Stimulated activated CD8-positive, alpha-beta memory T cell treated with anti-CD3 and anti-CD28 coated beads, Interleukin-7, amount 100 ng/mL, for 4 hours (primary cell): ENCODE measurements around the gene RNASET2.

Source experiments
- DNase-seq, 2 donors: peaks; one replicate each; pipeline ENCODE4 v3.0.0-alpha.2; 2020; ENCODE audit warnings: low read depth in 2 of 2

The RNASET2 gene, protein sequence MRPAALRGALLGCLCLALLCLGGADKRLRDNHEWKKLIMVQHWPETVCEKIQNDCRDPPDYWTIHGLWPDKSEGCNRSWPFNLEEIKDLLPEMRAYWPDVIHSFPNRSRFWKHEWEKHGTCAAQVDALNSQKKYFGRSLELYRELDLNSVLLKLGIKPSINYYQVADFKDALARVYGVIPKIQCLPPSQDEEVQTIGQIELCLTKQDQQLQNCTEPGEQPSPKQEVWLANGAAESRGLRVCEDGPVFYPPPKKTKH

GRCh38 chr6:166956444-166957086 is at the start of gene RNASET2:
RNASET2 (minus strand) TSS chr6:166956550; CDS start chr6:166956182, 368 bp downstream.
- peak; percentile 94 to 96 for DNase-seq

GRCh38 chr6:167005350-167006159 is 49.2 kb upstream of the RNASET2 start:
- no peak for DNase-seq

GRCh38 chr6:167000759-167001158 is 44.4 kb upstream of the RNASET2 start:
- DNase-seq: no peak

- DNase-seq: no peak
Observed at GRCh38 chr6:166999884-167000253, 43.5 kb upstream of the RNASET2 start.

DNA sequence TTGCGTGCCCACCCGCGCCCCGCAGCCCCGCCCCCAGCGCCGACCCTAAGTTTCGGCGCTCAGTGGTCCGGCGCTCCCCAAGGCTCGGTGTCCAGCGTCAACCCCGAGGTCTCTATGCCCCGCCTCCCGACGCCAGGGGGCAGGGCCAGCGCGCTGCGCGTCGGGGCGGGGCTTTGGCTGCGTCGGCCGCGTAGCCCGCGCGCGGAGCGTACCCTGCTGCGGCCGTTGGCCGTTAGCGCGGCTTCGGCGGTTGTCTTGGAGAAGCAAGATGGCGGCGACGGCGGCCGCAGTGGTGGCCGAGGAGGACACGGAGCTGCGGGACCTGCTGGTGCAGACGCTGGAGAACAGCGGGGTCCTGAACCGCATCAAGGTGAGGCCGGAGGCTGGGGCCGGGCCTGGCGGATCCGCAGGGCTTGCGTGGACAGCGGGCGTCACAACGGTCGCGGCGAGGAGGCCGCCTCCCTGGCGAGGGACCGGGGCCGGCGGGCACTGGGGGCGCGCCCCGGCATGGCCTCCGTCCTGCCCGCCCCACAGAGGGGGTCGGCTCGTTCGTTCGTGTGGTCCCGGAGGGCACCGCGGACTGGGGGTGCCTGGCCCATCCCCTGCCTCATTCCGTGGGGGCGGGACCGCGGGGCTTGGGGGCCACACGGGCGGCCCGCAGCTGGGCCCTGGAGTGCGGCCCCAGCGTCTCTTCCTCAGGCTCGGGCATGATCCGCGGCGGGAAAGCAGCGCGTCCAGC is 43.0 kb upstream of the RNASET2 start, which contains the start of gene CEP43:
CEP43 (plus strand) TSS at position 253 of the 739 bp plus-strand sequence; CDS start at position 269, 16 bp downstream.
- DNase-seq: peak; percentile 73 to 89

DNA sequence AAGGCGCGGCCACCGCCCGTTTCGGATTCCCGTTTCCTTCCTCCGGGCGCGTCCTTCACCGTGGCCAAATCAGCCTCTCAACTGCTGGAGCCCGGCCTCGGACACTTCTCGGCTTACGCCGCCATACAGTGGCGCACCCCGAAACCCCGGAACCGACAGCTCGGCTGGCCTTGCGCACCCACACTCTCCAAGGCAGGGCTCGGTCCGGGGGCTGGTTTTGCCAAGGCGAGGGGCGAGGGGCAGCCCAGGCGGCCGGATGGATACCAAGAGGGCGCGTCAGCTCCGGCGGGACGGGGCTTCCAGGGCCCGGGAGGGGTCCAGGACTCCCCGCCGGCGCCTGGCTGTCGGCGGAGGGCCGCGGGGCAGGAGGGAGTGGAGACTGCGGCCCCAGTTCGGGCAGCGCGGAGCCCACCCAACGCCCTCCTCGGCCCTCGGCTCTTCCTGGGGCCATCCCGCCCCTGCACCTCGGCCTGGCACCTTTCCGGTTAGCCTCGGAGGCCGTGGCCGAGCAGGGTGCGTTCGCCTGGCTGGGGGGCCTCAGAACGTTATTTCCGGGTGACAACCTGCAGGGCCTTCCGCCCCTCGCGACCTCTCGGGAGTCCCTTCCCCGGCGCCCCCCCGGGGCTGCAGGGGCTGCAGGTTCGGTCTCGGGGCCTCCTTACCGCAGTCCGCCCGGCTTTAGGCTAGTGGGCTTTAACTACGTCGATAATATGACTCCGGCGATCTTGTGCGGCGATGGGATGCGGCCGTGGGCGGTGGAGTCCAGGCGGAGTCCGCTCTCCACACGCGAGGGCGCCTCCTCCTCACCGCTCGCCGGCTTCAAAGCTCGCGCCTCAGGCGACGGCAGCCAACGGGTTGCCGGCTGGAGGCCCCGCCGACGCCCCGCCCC is 42.1 kb upstream of the RNASET2 start:
- no peak for DNase-seq

DNA sequence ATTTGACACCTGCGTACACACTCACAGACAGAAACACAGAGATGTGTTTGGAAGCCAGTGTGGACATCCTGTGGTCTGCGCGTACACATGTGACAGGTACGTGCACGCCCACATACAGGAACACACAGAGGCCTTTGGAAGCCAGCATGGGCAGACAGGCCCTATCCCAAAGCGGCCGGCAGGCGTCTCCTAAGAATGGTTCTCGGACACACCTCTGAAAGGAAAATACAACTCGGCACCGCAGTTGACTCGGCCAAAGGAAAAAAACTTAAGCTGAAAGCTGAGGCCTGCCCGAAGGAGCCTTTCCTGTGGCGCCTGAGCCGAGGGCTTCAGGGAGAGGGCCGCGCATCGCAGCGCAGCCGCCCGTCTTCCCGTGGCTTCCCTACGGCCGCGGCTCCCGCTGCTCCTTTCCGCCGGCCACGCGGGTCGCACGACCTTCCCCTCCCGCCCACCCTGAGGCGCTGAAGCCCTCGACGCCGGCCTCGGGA is 41.5 kb upstream of the RNASET2 start:
- DNase-seq: peak in 1 of 2 donors; percentile 8

DNA sequence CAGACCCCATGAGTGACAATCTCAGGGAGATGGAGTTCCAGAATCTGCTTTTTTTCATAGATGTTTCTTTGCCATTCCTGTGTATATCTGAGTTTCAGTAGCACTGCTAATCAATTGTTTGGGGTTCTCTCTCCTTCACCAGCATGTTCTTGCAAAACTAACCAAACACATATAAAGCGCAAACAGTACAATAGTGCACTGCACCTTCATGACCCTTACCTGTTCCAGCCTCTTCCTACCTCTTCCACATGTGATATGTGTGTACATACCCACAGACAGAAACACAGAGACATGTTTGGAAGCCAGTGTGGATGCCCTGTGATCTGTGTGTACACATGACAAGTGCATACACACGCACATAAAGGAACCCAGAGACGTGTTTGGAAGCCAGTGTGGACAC is 41.0 kb upstream of the RNASET2 start:
- no peak for DNase-seq

GRCh38 chr6:166996406-166996805 is 40.1 kb upstream of the RNASET2 start:
- no peak for DNase-seq

- DNase-seq: peak; percentile 8 to 26
Observed at GRCh38 chr6:166989427-166990032, 33.2 kb upstream of the RNASET2 start.

GRCh38 chr6:166988674-166989201 is 32.4 kb upstream of the RNASET2 start:
- no peak for DNase-seq

- DNase-seq: no peak
Observed at GRCh38 chr6:166987930-166988329, 31.6 kb upstream of the RNASET2 start.

GRCh38 chr6:166987448-166987847 is 31.1 kb upstream of the RNASET2 start:
- DNase-seq: no peak

DNA sequence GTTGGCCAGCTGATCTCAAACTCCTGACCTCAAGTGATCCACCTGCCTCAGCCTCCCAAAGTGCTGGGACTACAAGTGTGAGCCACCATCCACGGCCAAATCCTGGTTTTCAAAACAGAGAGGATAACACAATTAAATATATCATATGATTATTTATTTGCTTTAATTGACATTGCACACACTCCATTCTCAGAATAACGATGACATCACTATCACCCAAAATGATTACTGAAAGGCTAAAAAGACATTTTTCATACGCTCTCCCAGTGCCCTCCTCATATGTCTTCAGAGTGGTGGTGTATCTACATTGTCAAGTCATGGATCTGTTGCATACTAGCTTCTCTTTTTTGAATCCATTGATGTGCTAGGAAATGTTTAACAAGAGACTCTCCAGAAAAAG is 24.4 kb upstream of the RNASET2 start:
- no peak for DNase-seq

- no peak for DNase-seq
Observed at GRCh38 chr6:166977621-166978525, 21.5 kb upstream of the RNASET2 start.

- no peak for DNase-seq
Observed at GRCh38 chr6:166976636-166977035, 20.3 kb upstream of the RNASET2 start.

- DNase-seq: no peak
Observed at GRCh38 chr6:166972101-166972500, 15.8 kb upstream of the RNASET2 start.

GRCh38 chr6:166971271-166971670 is 14.9 kb upstream of the RNASET2 start:
- no peak for DNase-seq

DNA sequence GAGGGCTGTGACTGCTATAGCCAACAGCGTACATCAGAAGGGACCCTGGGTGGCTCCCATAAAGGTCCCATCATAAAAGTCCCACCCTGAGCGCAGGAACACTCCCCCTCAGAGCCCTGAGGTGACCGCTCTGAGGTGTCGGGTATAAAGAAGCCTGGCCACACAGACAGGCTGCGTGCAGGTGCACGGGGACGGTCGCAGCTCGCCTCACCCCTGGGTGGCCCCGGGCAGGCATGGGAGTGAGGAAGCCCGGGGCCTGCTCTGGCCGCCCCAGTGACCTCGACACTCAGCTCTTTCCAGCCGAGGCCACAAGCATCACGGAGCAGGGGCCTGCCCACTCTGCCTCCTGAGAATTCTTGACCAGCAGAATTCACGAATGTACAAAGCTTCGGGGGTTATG is 14.4 kb upstream of the RNASET2 start:
- DNase-seq: no peak
